Fibroblast of mammary gland (primary cell): ENCODE measurements around the gene SCAMP2.

Experiments
- DNase-seq: peaks from one replicate; pipeline ENCODE4 v3.0.0-alpha.2; 2010; ENCODE audit warnings: low read depth
- H3K4me3 ChIP-seq: 2 replicates; pipeline ENCODE4 v1.5.1; 2011; ENCODE audit warnings: low read depth, mild to moderate bottlenecking, low read length, moderate library complexity; ENCODE audit not compliant: control insufficient read depth
- TF ChIP-seq, protein P1 (sequence below): conservative IDR thresholded peaks from 2 replicates; pipeline ENCODE4 v1.5.1; 2011; ENCODE audit warnings: low read depth, low read length, inconsistent platforms; ENCODE audit not compliant: control insufficient read depth, insufficient read depth

Gene SCAMP2

GRCh38 chr15:74869726-74870407, 3.3 kb downstream of the SCAMP2 start:
- DNase-seq = peak; percentile 44
- TF ChIP-seq, protein P1, sequence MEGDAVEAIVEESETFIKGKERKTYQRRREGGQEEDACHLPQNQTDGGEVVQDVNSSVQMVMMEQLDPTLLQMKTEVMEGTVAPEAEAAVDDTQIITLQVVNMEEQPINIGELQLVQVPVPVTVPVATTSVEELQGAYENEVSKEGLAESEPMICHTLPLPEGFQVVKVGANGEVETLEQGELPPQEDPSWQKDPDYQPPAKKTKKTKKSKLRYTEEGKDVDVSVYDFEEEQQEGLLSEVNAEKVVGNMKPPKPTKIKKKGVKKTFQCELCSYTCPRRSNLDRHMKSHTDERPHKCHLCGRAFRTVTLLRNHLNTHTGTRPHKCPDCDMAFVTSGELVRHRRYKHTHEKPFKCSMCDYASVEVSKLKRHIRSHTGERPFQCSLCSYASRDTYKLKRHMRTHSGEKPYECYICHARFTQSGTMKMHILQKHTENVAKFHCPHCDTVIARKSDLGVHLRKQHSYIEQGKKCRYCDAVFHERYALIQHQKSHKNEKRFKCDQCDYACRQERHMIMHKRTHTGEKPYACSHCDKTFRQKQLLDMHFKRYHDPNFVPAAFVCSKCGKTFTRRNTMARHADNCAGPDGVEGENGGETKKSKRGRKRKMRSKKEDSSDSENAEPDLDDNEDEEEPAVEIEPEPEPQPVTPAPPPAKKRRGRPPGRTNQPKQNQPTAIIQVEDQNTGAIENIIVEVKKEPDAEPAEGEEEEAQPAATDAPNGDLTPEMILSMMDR = no peak

GRCh38 chr15:74869372-74869725, 3.8 kb downstream of the SCAMP2 start:
- no peak overlapping the region for H3K4me3 ChIP-seq
- TF ChIP-seq, protein P1 = no peak
- no peak for DNase-seq

More at GRCh38 chr15:74869726-74870407, 3.3 kb downstream of the SCAMP2 start:
- H3K4me3 ChIP-seq = no peak overlapping the region

DNA sequence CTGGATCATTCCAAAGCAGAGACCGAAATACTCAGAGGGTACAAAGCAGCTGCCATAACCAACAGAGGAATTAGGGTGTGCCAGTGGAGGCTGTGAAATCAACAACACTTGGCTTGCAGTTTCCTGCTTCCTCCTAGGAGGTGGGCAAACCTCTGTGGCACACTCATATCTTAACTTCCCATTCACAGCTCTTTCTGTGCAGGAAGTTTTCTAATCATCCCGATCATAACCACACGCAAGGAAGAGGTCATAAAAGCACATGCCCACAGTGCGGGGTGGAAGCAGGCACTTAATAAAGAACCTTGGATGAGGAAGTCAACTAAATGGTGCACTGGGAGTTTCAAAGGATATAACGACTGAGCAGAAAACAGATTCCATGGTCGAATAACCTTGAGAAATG, 5.1 kb downstream of the SCAMP2 start:
- no peak overlapping the region for H3K4me3 ChIP-seq
- TF ChIP-seq, protein P1 = no peak
- DNase-seq = no peak

GRCh38 chr15:74867466-74868038, 5.6 kb downstream of the SCAMP2 start:
- TF ChIP-seq, protein P1 = no peak
- H3K4me3 ChIP-seq = no peak overlapping the region

GRCh38 chr15:74866090-74866489, 7.1 kb downstream of the SCAMP2 start:
- H3K4me3 ChIP-seq = no peak overlapping the region
- TF ChIP-seq, protein P1 = no peak
- peak; percentile 86 for DNase-seq

More at GRCh38 chr15:74867466-74868038, 5.6 kb downstream of the SCAMP2 start:
- DNase-seq = no peak

DNA sequence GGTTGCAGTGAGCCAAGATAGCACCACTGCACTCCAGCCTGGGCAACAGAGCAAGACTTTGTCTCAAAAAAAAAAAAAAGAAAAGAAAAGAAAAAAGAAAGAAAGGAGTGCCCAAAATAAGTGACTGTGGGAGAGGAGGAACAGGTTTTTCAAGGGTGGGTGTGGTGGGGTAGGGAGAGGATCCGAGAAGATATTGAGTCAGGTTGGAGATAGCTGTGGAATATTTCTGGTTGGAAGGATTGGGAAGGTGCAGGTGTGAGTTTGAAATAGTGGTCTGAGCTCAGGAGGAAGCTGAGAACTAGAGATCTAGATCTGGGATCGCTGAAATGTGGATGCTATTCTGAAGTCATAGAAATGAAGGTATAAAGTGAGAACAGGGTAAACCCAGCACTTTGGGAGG, 7.8 kb downstream of the SCAMP2 start:
- no peak overlapping the region for H3K4me3 ChIP-seq
- TF ChIP-seq, protein P1 = no peak
- DNase-seq = no peak
